Ishikawa (cell line): ENCODE data around the gene RNF8.

ENCODE experiments used
- RAD21 ChIP-seq: IDR thresholded peaks from 2 replicates; pipeline ENCODE4 v1.6.1; 2012; ENCODE audit warnings: low read depth
- TF ChIP-seq, protein P1 (sequence below): IDR thresholded peaks from 2 replicates; pipeline ENCODE4 v1.6.1; 2012

DNA sequence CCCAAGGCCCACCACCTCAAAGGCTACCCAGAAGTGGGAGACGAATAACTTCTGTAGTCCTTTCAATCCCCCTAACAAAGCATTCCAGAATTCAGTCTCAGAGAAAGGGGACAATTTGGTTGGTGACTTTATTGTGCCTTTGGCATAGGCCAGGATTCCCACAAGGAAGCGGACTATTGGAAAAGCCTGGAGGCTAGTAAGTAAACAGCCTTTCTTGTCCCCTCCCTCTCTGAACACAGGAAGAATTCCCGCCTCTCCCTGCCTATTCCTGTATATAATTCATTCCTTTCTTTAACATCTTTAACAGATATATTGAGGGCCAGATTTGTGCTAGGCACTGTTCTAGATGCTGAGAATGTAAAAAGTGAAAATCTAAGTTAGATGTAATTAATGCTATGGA, 36.1 kb downstream of the RNF8 start:
- TF ChIP-seq RAD21 = no peak
- TF ChIP-seq, protein P1, sequence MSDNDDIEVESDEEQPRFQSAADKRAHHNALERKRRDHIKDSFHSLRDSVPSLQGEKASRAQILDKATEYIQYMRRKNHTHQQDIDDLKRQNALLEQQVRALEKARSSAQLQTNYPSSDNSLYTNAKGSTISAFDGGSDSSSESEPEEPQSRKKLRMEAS = no peak
